ENCODE data around the gene ERN1.

- TF ChIP-seq POLR2A (IDR thresholded peaks at IDR 0.05; ENCODE audit: low read depth, low read length): no peak
- no peak for TF ChIP-seq POLR2AphosphoS5 (IDR thresholded peaks at IDR 0.05; ENCODE audit: low read depth, low read length)
- no peak for TF ChIP-seq TAF1 (IDR thresholded peaks at IDR 0.05; ENCODE audit: borderline replicate concordance, low read depth, low read length)
Observed at GRCh38 chr17:64002658-64003525, 127.1 kb downstream of the ERN1 start.

All from GM12892 (cell line).